Activated CD4-positive, alpha-beta T cell treated with anti-CD3 and anti-CD28 coated beads, Interleukin-2, amount 50 U/mL, for 4 hours (primary cell): ENCODE data around the gene GEN1.

Experiments
- DNase-seq, 2 experiments: peaks; one replicate each; pipeline ENCODE4 v3.0.0-alpha.2; 2020

Gene GEN1

GRCh38 chr2:17827785-17828184, 73.8 kb downstream of the GEN1 start:
- no peak for DNase-seq

- DNase-seq, result no peak
Observed at GRCh38 chr2:17830053-17831034, 76.4 kb downstream of the GEN1 start.

- no peak for DNase-seq
Observed at GRCh38 chr2:17835516-17835915, 81.6 kb downstream of the GEN1 start.
